ENCODE results near the gene NEURL1B.
"Not testable (repeated sequence)": the region's sequence is repeated elsewhere in the genome, so short reads cannot be mapped to it uniquely, and the experiment has no call there.

Gene NEURL1B

GRCh38 chr5:172700365-172701290 lies 59.6 kb downstream of the NEURL1B start:
- DNase-seq, result no peak

- no peak for DNase-seq
These were observed 60.2 kb downstream of the NEURL1B start for GRCh38 chr5:172701291-172701656.

- no peak for DNase-seq
These were observed 62.9 kb downstream of the NEURL1B start for GRCh38 chr5:172703952-172704351.

DNA sequence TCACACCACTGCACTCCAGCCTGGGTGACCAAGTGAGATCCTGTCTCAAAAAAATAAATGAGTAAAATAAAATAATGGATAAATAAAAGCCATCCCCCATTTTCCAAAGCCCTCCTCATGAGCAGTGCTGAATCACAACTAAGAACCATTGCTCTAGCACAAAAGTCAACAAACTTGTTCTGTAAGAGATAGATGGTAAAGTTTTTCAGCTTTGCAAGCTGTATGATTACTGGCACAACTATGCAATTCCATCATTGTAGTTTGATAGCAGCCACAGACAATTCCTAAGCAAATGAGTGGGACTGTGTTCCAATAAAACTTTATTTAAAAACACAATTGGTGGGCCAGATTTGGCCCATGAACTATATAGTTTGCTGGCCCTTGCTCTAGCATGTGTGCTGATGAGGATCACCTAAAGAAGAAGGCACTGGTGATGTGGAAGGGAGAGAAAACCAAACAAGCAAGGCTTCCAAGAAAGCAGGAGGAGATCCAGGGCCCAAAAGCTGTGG lies 64.6 kb downstream of the NEURL1B start:
- no peak for DNase-seq

GRCh38 chr5:172706796-172707195 lies 65.7 kb downstream of the NEURL1B start:
- DNase-seq, result no peak

GRCh38 chr5:172707285-172708182 lies 66.5 kb downstream of the NEURL1B start:
- no peak for DNase-seq

- DNase-seq, result no peak
These were observed 67.1 kb downstream of the NEURL1B start for GRCh38 chr5:172708183-172708505.

DNA sequence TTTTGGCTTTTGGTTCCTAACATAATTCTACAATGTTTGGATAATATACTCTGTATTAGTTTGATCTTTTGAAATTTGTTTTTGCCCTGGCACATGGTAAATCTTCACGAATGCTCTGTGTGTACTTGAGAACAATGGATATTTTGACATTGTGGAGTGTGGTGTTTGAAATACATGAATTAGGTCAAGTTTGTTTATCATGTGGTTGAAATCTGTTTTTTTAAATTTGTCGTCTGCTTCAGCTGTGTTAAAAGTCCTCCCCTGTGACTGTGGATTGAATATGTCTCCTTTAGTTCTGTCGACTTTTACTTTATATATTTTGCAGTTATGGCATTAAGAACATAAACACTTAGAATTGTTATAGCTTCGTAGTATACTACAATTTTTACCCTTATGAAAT lies 69.6 kb downstream of the NEURL1B start:
- no peak for DNase-seq

GRCh38 chr5:172711321-172711861 lies 70.3 kb downstream of the NEURL1B start:
- not testable (repeated sequence) for DNase-seq

GRCh38 chr5:172712610-172713009 lies 71.5 kb downstream of the NEURL1B start:
- DNase-seq, result no peak

DNA sequence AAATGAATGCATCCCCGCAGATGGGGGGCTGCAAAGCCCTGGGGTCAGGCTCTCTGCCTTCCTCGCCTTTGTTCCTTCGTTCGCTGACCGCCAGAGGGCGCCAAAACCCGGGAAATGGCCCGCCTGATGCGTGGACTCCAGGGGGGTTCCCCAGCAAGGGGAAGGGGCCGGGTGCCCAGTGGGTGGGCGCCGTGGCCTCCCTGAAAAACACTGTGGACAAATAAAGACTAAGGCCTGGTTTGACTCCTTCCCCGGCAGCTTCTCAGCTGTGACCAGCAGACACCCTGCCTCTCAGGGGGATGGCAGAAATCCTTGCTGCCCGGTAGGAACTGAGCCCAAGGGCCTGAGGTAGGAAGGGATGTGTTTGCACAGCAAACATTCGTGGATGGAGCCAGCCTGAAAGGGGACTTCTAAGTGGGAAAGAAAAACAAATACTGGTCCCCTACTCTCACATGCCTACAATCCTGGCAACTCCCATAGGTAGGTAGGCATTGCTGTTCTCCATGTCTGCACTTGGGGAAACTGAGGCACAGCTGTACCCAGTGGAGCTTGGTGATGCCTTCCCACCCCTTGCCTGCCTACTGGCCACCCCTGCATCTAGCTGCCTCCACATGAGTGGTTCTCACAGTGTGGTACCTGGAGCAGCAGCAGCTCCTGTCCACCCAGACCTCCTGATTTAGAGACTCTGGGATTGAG lies 72.2 kb downstream of the NEURL1B start:
- DNase-seq, result peak; percentile 66 to 79

GRCh38 chr5:172713809-172714490 lies 72.9 kb downstream of the NEURL1B start:
- DNase-seq, result no peak

DNA sequence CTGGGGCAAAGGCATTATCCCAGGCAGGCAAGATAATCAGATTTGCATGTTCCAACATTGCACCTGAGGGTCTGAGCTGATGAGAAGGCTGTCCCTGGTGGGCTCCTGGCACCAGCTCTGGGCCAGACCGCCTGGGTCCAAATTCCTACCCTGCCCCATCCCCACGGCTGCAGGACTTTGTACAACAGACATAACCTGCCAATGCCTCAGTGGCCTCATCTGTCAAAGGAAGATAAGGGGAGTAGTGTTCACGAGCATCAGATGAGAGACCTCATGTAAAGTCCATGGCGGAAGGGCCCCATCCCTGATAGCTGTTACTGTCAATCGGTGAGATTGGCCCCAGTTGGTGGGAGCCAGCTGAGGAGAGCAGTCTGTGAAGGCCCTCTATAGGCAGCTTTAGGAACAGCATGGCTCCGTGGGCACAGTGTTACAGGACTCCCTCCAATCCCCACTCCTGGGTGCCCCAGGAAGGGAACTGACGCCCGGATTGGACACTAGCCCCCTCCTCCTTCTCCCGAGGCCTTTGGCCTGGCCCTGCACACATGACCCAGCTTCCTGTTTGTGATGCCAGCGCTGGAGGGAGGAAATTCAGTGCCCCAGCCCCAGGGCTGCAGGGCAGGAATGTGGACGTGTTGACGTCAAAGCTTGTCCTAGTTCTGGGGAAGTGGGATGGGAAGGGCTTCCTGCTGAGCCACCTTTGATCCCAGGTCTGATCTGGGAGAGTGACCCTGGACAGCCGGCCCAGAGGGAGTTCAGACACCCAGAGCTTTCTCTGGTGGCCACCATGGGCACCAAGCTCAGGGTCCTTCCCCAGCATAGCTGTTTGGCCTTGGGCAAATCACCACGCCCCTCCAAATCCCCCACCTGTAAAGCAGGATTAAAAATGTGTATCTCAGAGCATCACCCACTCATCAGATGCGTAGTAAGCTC lies 73.7 kb downstream of the NEURL1B start:
- peak; percentile 60 to 65 for DNase-seq

GRCh38 chr5:172715421-172715780 lies 74.3 kb downstream of the NEURL1B start:
- DNase-seq, result no peak

DNA sequence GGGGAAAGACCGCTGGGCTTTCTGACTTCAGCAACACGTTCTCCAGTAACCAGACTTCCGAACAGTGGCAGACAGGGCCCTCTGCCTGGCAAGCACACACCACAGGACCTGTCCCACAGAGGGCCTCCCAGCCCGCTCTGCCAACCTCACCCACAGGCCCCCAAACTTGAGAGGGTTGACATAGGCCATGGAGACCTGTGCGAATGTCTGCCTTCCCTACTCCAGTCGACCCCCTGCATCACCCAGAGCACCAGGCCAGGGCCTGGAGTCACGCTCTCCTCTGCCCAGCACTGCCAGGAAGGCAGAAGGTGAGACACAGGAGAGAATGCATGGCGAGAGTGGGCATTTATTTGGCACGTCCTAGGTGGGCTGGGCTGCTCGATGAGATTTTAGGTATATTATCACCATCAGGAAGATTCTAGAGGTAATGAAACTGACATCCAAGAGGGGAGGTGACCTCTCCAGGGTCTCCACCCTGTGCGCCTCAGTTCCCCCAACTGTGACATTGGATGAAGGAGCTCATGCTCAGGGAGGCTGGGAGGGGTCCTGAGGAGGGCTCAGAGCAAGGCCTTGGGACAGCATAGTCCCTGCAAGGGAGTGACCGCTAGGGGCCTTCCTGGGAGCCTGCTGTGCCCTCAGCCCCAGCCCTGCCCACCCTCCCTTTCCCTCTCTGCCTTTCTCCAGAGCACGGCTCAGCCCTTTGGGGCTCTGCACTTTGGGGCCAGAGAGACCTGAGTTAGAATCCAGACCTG lies 75.0 kb downstream of the NEURL1B start:
- no peak for DNase-seq

- peak; percentile 83 to 88 for DNase-seq
These were observed 75.8 kb downstream of the NEURL1B start for GRCh38 chr5:172716796-172717313.

DNA sequence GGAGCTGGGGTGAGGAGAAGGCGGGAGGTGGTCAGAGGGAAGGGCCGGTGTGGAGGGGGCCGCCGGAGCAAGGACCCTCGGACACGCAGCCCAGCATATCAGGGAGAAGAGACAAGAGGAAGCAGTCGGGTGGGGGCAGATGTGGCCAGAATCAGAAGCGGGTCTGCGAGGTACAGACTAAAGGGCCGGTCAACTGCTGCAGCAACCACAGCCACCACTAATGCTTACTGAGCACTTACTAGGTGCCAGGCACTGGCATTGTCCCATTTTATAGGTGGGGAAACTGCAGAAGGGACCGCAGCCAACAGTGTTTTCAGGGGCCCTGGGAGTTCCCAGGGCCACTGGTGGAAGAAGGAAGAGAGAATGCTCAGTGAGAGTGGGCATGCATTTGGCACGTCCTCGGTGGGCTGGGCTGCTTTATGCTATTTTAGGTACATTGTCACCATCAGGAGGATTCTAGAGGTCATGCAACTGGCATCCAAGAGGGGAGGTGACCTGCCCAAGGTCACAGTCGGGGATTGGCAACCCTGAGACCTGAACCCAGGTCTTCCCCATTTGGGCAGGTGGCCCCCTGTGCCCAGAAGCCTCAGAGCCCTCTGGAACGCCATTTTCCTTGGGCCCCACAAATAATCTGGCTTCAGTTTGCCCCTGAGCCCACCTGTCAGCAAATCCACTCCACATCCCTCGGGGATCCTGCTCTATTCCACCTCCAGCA lies 76.6 kb downstream of the NEURL1B start:
- DNase-seq, result no peak

- no peak for DNase-seq
These were observed 77.6 kb downstream of the NEURL1B start for GRCh38 chr5:172718527-172719114.

GRCh38 chr5:172719211-172719610 lies 78.1 kb downstream of the NEURL1B start:
- no peak for DNase-seq

Measured in stimulated activated CD4-positive, alpha-beta T cell treated with anti-CD3 and anti-CD28 coated beads, Interleukin-2, amount 100 ng/mL, for 48 hours (primary cell).